HG03196 (cell line): Measurements from ENCODE around the gene PDE9A.

Experiments used
- ATAC-seq: cut with Tn5 transposase; IDR thresholded peaks from one replicate; pipeline ENCODE4 v1.9.1; 2021; ENCODE audit not compliant: unreplicated experiment

Gene PDE9A

GRCh38 chr21:42655796-42656770 is 2.7 kb downstream of the PDE9A start:
- no peak for ATAC-seq

DNA sequence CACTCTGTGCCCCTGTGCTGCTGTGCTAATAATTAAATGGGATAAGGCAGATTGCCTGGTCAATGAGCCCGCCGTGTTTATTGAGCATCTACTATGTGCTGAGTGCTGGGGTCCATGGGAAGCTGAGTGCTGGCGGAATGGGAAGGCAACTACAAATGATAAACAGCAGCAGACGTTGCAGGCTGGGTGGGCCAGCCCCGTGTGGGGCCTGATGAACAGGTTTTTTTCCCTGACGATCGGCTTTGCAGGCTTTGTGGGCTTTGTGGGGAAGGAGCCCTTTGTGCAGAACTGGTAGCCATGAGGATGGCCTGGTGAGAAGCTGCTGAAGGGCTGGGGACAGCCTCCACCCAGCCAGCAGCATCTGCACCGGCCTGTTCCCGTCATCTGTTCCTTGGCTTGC is 3.5 kb downstream of the PDE9A start:
- no peak for ATAC-seq

GRCh38 chr21:42657676-42658319 is 4.4 kb downstream of the PDE9A start:
- ATAC-seq, result no peak

GRCh38 chr21:42658320-42659105 is 5.1 kb downstream of the PDE9A start:
- no peak for ATAC-seq

DNA sequence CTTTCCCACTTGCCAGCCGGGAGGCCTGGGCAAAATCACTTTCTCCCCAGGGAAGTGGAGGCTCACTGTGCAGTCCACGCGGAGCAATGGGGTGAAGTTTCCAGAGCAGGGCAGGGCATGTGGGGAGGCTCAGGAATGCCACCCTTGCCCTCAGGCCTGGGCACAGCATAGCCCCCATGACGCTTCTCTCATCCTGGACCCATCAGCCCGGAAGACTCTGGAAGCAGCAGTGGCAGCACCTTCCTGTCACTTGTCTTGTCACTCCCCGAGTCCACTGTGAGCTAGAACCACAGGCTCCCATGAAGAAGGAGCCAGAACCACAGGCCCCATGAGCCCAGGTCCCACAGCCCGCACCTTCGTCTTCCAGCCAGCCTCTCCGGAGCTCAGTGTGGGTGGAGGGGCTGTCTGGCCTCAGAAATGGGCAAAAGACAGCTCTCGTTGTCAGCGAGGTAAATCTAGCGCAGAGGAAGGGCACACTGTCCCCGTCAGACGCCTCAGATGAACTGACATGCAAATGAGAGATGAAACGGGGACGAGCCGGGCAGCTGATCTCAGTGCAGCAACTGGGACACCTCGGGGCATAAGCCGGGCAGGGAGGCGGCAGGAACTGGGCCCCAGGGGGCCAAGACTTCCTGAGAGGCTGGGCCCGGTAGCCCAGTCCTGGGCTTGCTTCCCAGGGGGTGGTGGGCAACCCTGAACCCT is 6.1 kb downstream of the PDE9A start:
- no peak for ATAC-seq

GRCh38 chr21:42660118-42660470 is 6.7 kb downstream of the PDE9A start:
- no peak for ATAC-seq

GRCh38 chr21:42661688-42662429 is 8.4 kb downstream of the PDE9A start:
- ATAC-seq, result no peak

DNA sequence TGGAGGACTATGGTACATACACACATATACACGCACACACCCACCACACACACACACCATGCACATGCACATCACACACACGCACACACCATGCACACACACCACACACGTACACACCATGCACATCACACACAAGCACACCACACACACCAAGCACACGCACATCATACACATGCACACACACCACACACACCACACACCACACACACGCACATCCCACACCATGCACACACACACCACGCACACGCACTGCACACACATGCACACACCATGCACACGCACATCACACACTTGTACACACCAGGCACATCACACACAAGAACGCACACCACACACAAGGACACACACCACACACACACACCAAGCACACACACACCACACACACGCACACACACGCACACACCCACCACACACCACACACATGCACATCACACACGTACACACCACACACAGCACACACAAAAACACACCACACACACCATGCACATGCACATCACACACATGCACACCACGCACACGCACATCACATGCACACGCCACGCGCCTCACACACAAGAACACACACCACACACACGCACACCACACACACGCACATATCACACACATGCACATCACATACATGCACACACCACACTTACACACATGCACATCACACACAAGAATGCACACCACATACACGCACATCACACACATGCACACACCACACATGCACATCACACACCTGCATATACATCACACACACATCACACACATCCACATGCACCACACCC is 9.2 kb downstream of the PDE9A start:
- no peak for ATAC-seq

- ATAC-seq, result no peak
Observed at GRCh38 chr21:42663200-42663750, 9.9 kb downstream of the PDE9A start.

DNA sequence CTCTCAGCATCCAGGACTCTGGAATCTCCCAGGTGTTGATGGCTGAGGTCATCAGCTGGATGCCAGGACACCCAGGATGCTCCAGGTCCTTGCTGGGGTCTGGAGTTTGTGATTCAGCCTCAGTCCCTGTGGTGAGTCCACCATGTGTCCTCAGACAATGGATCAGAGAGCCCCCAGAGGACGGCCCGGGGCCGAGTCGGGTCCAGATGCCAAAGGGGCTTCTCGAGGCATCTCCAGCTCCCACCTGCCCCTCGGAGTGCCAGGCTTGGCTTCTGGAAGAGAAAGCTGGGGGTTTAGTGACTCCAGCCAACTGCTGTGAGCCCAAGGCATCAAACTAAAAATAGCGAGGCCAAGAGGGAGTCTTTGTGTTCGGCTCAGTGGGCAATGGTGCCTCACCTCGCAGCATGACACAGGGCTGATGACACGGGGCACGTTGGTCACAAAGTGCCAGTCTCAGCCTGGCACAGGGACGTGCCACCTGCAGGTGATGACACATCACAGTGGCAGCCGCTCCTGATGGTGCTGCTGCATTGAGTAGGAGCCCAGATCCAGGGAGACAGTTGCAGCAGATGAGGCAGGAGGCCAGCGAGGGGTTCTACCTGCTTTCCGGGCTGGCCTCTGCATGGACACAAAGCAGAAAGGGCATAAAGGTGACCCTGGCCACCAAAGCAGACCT is 10.6 kb downstream of the PDE9A start:
- ATAC-seq, result no peak

- ATAC-seq, result no peak
Observed at GRCh38 chr21:42664614-42665013, 11.2 kb downstream of the PDE9A start.

DNA sequence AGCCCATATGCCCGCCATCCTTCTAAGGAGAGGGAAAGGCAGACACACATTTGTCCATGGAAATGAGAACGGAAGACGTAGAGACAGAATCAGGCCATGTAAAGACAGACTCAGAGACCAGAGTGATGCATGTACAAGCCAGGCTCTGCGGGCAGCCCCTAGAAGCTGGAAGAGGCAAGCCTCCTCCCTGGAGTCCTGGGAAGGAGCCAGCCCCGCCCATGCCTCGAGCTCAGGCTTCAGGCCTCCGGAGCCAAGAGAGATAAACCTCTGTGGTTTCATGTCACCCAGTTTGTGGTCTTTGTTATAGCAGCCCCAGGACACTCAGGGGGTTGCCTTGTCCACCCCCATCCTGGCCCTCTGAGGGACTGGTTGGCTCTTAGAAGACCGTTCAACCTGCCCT is 11.6 kb downstream of the PDE9A start:
- no peak for ATAC-seq

GRCh38 chr21:42665484-42665883 is 12.1 kb downstream of the PDE9A start:
- no peak for ATAC-seq

GRCh38 chr21:42666023-42666747 is 12.8 kb downstream of the PDE9A start:
- ATAC-seq, result no peak

DNA sequence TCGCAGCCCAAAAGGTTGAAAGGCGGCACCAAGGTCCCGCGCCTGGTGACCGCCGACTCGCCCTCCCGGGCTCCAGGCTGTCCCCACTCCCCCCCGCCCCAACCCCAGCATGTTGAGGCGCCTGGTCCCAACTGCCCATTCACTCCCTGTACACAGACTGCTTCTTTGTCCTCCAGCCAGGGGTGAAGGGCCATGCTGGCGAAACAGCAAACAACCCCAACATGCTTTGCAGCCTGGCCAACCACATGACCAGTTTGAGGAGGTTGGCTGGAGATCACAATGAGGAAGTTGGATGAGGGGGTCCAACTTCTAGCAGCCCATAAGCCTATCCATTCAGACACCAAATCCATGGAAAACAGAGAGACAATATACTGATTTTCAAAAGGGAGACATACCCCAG is 13.5 kb downstream of the PDE9A start:
- ATAC-seq, result no peak

DNA sequence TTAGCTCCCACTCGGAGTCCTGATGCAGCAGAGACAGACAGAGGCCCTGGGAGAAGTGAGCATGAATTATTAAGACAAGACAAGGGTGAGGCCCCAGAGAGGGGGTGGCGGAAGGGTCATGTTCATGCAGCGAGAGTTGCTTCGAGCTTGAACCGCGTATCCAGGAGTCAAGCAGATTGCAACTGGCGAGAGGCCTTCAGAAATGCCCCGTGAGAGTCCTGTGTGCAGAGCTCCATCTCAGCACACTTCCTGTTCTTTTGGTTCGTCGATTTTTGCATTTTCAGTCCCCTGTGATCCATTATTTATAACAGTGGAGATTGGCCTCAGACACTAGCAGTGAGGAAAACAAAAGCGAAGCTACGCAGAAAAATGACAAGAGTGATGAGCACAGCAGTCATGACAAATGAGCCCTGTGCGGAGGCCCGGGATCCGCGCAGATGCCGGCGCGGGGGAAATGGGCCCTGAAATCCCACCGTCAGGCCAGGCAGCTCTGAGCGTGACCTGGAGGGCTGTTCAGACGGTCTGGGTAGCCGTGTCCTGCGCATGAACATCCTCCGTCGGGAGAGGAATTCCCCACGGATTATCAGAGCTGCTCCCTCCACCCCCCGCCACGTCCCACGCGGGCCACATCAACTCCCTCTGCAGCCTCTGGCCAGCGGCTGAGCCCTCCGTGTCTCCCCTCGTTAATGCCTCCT is 15.0 kb downstream of the PDE9A start:
- ATAC-seq, result no peak

- ATAC-seq, result no peak
Observed at GRCh38 chr21:42669041-42669440, 15.6 kb downstream of the PDE9A start.
